AG09319 (cell line): Measurements from ENCODE around the gene MFSD6.

ENCODE experiments used
- DNase-seq: peaks from one replicate; pipeline ENCODE4 v3.0.0-alpha.2; 2010; ENCODE audit warnings: low read depth; ENCODE audit errors: extremely low read depth
- TF ChIP-seq, protein P1 (sequence below): IDR thresholded peaks from 2 replicates; pipeline ENCODE4 v1.5.1; 2011; ENCODE audit warnings: low read depth, mild to moderate bottlenecking, inconsistent platforms, low read length, moderate library complexity

MFSD6 gene

DNA sequence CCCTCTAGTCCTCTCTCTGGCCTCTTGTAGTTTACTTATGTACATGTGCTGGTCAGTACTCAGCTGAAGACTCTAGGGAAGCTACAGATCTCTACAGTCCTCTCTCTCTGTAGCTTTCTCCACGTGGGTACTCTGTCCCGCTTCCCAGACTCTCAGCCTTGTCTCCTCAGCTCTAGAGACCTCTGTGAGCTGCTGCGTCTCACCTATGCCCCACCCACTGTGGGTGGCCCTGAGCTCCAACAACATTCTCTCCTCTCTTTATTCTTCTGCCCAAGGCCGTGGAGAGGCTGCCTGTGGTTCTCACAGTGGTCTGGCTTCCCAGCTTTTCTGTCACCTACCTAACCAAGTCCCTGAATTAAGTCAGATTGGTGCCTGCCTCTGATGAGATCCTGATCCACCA is 33.4 kb downstream of the MFSD6 start:
- DNase-seq: no peak
- TF ChIP-seq, protein P1, sequence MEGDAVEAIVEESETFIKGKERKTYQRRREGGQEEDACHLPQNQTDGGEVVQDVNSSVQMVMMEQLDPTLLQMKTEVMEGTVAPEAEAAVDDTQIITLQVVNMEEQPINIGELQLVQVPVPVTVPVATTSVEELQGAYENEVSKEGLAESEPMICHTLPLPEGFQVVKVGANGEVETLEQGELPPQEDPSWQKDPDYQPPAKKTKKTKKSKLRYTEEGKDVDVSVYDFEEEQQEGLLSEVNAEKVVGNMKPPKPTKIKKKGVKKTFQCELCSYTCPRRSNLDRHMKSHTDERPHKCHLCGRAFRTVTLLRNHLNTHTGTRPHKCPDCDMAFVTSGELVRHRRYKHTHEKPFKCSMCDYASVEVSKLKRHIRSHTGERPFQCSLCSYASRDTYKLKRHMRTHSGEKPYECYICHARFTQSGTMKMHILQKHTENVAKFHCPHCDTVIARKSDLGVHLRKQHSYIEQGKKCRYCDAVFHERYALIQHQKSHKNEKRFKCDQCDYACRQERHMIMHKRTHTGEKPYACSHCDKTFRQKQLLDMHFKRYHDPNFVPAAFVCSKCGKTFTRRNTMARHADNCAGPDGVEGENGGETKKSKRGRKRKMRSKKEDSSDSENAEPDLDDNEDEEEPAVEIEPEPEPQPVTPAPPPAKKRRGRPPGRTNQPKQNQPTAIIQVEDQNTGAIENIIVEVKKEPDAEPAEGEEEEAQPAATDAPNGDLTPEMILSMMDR: no peak

DNA sequence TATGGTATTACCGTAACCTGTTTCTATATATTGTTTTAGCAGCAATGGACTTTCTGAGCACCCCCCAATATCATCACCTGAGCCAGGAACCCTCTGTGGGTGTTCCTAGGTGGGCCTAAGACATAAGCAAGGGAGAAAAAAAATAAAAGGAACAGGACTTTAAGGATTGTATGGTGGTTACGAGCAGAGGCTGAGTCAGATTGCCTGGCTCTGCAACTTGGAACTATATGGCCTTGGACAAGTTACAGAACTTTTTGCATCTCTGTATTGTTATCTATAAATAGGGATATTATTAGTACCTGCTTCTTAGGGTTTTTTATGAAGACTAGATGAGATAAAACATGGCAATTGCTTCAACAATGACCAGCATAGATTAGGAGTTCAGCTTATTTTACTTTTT is 34.9 kb downstream of the MFSD6 start:
- no peak for DNase-seq
- TF ChIP-seq, protein P1: no peak

DNA sequence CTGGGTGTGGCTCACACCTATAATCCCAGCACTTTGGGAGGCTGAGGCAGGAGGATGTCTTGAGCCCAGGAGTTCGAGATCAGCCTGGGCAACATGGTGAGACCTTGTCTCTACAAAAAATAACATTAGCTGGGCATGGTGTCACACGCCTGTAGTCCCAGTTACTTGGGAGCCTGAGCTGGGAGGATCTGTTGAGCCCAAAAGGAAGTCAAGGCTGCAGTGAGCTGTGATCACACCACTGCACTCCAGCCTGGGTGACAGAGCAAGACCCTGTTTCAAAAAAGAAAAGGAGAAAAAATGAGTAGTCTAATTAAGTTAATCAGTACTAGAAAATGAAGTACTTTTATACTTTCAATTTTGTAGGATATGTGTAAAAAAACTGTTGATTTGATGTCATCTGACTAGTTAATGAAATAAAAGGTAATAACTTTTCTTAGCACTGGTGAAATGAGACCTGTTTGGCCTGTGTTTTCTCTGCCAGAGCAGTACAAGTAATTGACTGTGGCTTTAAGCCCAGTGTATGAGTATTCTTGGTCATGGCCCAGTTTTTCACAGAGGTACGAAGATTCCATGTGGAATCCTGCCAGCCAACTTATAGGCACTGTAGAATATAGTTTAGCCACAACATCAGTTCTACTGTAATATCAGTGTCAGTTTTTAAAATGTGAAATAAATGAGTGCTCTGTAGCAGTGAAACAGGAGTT is 35.8 kb downstream of the MFSD6 start:
- TF ChIP-seq, protein P1: no peak
- no peak for DNase-seq

DNA sequence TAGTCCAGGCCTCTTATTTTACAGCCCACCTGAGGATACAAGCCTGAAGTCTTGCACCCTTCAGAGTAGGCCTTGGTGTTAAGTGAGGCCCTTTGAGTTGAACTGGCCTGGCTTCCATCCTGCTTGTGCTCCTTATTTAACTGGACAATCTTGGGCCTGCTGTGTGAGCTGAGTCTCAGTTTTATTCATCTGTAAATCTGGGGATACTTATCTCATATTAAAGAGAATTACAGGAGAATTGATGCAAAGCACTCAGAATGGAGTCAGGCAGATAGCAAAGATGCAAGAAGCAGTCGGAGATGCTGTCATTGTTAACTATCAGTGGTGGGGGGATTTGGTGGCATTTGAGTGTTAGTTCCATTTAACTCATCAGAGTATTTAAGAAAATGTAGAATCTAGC is 36.8 kb downstream of the MFSD6 start:
- TF ChIP-seq, protein P1: no peak

DNA sequence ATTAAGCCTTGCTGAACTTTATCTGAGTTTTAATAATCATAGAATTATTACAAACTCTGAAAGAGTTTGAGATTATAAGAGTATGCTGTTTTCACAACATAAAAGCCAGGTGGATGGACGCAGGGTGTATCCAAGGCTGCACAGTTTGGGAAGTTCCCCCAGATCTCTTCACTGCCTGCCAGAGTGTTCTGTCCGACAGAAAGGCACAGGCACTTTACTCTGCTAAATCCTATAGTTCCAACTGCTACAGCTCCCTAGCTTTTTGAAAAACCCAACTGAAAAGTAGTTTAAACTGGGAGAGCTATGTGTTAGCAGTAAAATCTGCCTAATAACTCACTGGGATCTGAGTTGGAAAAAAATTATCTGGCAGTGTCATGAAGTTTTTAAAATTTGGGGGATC is 38.0 kb downstream of the MFSD6 start:
- DNase-seq: no peak
- TF ChIP-seq, protein P1: no peak

More for the DNA sequence above, 36.8 kb downstream of the MFSD6 start:
- no peak for DNase-seq

DNA sequence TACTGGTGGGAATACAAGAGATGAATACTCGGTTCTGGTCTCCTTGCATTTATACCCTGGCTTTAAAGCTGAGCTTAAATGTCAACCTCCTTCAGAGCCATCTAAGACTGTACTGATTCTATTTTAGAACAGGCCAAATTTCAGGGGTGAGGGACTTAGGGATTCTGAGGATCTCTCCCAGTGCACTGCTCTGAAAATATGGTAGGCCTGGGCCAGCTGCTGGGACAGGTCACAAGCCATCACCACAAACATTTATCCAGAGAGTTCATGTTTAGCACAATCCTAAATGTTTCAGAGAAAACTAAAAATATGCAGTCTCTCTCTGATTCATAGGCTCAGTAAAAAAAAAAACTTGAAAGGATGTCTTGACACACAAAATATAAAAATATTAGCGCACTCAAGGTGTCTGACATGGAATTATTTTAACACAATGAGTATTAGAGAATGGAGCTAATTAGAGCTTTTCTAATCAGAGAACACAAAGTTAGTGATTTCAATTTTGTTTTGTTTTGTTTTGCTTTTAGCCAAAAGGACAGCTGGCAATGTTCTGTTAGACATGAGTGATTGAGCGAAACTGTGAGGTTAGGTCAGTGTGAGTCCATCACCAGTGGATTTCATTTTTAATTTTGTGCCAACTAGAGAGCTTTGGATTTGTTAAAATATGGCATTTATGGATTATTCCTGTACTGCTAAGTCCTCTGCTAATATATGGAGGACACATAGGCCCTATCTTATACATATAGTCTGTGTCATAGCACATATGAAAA is 38.8 kb downstream of the MFSD6 start:
- TF ChIP-seq, protein P1: no peak

DNA sequence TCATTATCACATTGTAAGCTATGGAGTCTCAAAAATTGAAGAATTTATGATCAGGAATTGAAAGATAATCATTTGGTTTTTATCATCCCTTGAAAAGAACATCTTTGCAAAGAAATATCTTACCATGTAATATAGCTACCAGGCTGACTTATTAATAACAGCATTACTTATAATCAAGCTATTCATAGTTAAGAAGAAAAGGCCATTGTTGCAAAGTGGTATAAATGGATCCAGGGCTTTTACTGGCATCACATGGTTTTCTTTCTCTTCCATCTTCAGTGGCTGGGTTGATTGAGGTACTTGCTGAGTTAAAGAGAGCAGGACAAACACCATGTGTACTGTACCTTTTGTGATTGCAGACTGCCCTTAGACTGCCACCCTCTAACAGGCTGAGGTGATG is 39.6 kb downstream of the MFSD6 start:
- TF ChIP-seq, protein P1: no peak
- no peak for DNase-seq

More for the DNA sequence above, 38.8 kb downstream of the MFSD6 start:
- no peak for DNase-seq
